PC-9 (cell line): ENCODE measurements around the gene DMKN. TPM values are rescaled to one million over a fixed set of nuclear protein-coding genes. Genes with fewer than 3 reads are reported as not detected.

ENCODE experiments used
- BruUV-seq: library from RNA; stranded (reverse); fragments of 400-500 nt; replicated peaks from 2 replicates; lab custom pipeline; 2021; lab: Mats Ljungman, UMichigan
- CTCF ChIA-PET: fragments of 300-600 bp; sonication (Branson Sonifier 250); formaldehyde crosslinking; loops from one replicate; lab custom pipeline; 2022; ENCODE audit warnings: antibody characterized with exemption; lab: Charles Lee
- POLR2A ChIA-PET: fragments of 300-600 bp; sonication (Branson Sonifier 250); formaldehyde crosslinking; loops from one replicate; lab custom pipeline; 2022; ENCODE audit warnings: antibody characterized with exemption; ENCODE audit not compliant: unreplicated experiment; lab: Charles Lee
- DNase-seq, 2 experiments: peaks; one replicate each; pipeline versions ENCODE4 v3.0.0 to v3.0.0-alpha.2; 2015 to 2022; ENCODE audit warnings: mixed read lengths in 1 of 2
- H2AFZ ChIP-seq: fragments of 200-600 bp; sonication (generic); 2 replicates; pipeline ENCODE4 v1.8.1; 2017; ENCODE audit warnings: antibody characterized with exemption
- H3F3A ChIP-seq: fragments of 200-600 bp; sonication (generic); 2 replicates; pipeline ENCODE4 v1.8.1; 2017; ENCODE audit warnings: antibody characterized with exemption, mild to moderate bottlenecking, low read depth; ENCODE audit not compliant: insufficient read depth
- H3K27ac ChIP-seq: fragments of 200-600 bp; sonication (generic); 2 replicates; pipeline ENCODE4 v1.6.1; 2016; ENCODE audit warnings: mixed run types
- H3K27me3 ChIP-seq: fragments of 200-600 bp; sonication (generic); 2 replicates; pipeline ENCODE4 v1.6.1; 2016; ENCODE audit warnings: low read depth, mixed run types; ENCODE audit not compliant: insufficient read depth
- H3K36me3 ChIP-seq: fragments of 200-600 bp; sonication (generic); 2 replicates; pipeline ENCODE4 v1.6.1; 2016; ENCODE audit warnings: low read depth, mixed run types
- H3K4me1 ChIP-seq: fragments of 200-600 bp; sonication (generic); replicated peaks from 2 replicates; pipeline ENCODE4 v1.6.1; 2016; ENCODE audit warnings: mixed run types; ENCODE audit not compliant: insufficient read depth
- H3K4me2 ChIP-seq: fragments of 200-600 bp; sonication (generic); 2 replicates; pipeline ENCODE4 v1.6.1; 2017; ENCODE audit warnings: mixed run types
- H3K4me3 ChIP-seq: fragments of 200-600 bp; sonication (generic); 2 replicates; pipeline ENCODE4 v1.6.1; 2016; ENCODE audit warnings: mixed run types
- H3K79me2 ChIP-seq: fragments of 200-600 bp; sonication (generic); 2 replicates; pipeline ENCODE4 v1.6.1; 2017; ENCODE audit warnings: low read depth, mixed run types
- H3K9me2 ChIP-seq: fragments of 200-600 bp; sonication (generic); 2 replicates; pipeline ENCODE4 v1.8.1; 2017; ENCODE audit warnings: mild to moderate bottlenecking; ENCODE audit not compliant: insufficient read depth
- H3K9me3 ChIP-seq: fragments of 200-600 bp; sonication (generic); 2 replicates; pipeline ENCODE4 v1.8.1; 2016; ENCODE audit warnings: low read depth; ENCODE audit not compliant: insufficient read depth
- H4K20me1 ChIP-seq: fragments of 200-600 bp; sonication (generic); 2 replicates; pipeline ENCODE4 v1.8.1; 2017; ENCODE audit not compliant: insufficient read depth
- CTCF ChIP-seq: fragments of 200-600 bp; sonication (generic); conservative IDR thresholded peaks from 2 replicates; pipeline ENCODE4 v1.6.1; 2017; ENCODE audit warnings: mixed run types, antibody characterized with exemption, mild to moderate bottlenecking, moderate library complexity
- EZH2 ChIP-seq: fragments of 200-600 bp; sonication (generic); IDR thresholded peaks from 2 replicates; pipeline ENCODE4 v1.8.0; 2017; ENCODE audit warnings: antibody characterized with exemption, low read depth
- intact Hi-C: fragments of 100-400 bp; cut with micrococcal nuclease; formaldehyde crosslinking; loops from one replicate; pipeline ENCODE4 v1.10.0; 2022; ENCODE audit not compliant: unreplicated experiment
- total RNA-seq: library from RNA; stranded (reverse); gene quantifications from 2 replicates; pipeline ENCODE4 v1.2.3, GENCODE V29; 2021

The DMKN gene
- total RNA-seq, 1 experiment from 2014 or later: 135 TPM

- Histone ChIP-seq H2AFZ (no peak overlapping the region), H3K4me1 (peaks cover 7% of the 10 kb centered on the region), H3K27me3 (no peaks in the 10 kb centered on the region), H3F3A (no peaks in the 10 kb centered on the region; the same call in 1 of the 2 replicates), H3K27ac (no peak overlapping the region), H4K20me1 (no peaks in the 10 kb centered on the region; the same call in 1 of the 2 replicates), H3K9me3 (no peaks in the 10 kb centered on the region), H3K4me2 (no peak overlapping the region), H3K4me3 (no peak overlapping the region), H3K36me3 (0 out of 2 replicates have a peak, but pooled peaks cover 6% of the 10 kb centered on the region), H3K79me2 (peaks cover 25% of the 10 kb centered on the region), H3K9me2 (no peaks in the 10 kb centered on the region)
- ChIA-PET CTCF (interaction anchor here (2.6 kb wide), 1 partner anchor 40 kb away, joined by 10 read pairs; no protein-coding TSS in a partner anchor), POLR2A (no interaction called here)
- TF ChIP-seq CTCF (no peak), EZH2 (no peak)
- intact Hi-C loops: loop anchor here (1.0 to 5.0 kb wide), 3 partner anchors 92 to 382 kb away; partner anchors contain the start of gene ETV2
- no peak for DNase-seq
- BruUV-seq: no TSS peak
These were observed 36.6 kb upstream of the DMKN start for GRCh38 chr19:35549879-35550523.

GRCh38 chr19:35549174-35549788, 35.8 kb upstream of the DMKN start:
- H4K20me1 ChIP-seq: no peaks in the 10 kb centered on the region; the same call in 1 of the 2 replicates
- no peaks in the 10 kb centered on the region for H3K27me3 ChIP-seq
- H3K27ac ChIP-seq: no peak overlapping the region
- peaks cover 32% of the 10 kb centered on the region for H3K79me2 ChIP-seq
- intact Hi-C loops: loop anchor here (1.0 to 5.0 kb wide), 3 partner anchors 93 to 383 kb away; partner anchors contain the start of gene ETV2
- H3K4me3 ChIP-seq: no peak overlapping the region
- H3K36me3 ChIP-seq: 0 out of 2 replicates have a peak, but pooled peaks cover 6% of the 10 kb centered on the region
- H3K4me2 ChIP-seq: no peak overlapping the region
- no TSS peak for BruUV-seq
- DNase-seq: peak; percentile 46 to 50
- POLR2A ChIA-PET: no interaction called here
- no peaks in the 10 kb centered on the region for H3K9me2 ChIP-seq
- TF ChIP-seq EZH2: no peak
- TF ChIP-seq CTCF: peak; percentile 88
- H2AFZ ChIP-seq: no peak overlapping the region
- peaks cover 10% of the 10 kb centered on the region for H3K4me1 ChIP-seq
- H3K9me3 ChIP-seq: no peaks in the 10 kb centered on the region
- CTCF ChIA-PET: interaction anchor here (2.6 kb wide), 1 partner anchor 39 kb away, joined by 10 read pairs; no protein-coding TSS in a partner anchor
- H3F3A ChIP-seq: no peaks in the 10 kb centered on the region; the same call in 1 of the 2 replicates

GRCh38 chr19:35546532-35546931, 33.1 kb upstream of the DMKN start:
- peak overlapping the region; percentile 100 for H3K4me3 ChIP-seq

More at GRCh38 chr19:35546532-35546931, 33.1 kb upstream of the DMKN start:
- H3K36me3 ChIP-seq: peaks cover 6% of the 10 kb centered on the region; the same call in 1 of the 2 replicates
- BruUV-seq: no TSS peak
- H3K9me3 ChIP-seq: no peaks in the 10 kb centered on the region
- H3K4me1 ChIP-seq: peaks cover 14% of the 10 kb centered on the region
- no peaks in the 10 kb centered on the region for H3K9me2 ChIP-seq
- no peak for TF ChIP-seq CTCF
- no peak for TF ChIP-seq EZH2
- H3F3A ChIP-seq: no peaks in the 10 kb centered on the region
- H3K4me2 ChIP-seq: peak overlapping the region; percentile 98
- no peaks in the 10 kb centered on the region; the same call in 1 of the 2 replicates for H4K20me1 ChIP-seq
- intact Hi-C loops: loop anchor here (5.0 kb wide), 2 partner anchors 96 to 386 kb away; partner anchors contain the start of gene ETV2
- H3K27ac ChIP-seq: no peak overlapping the region
- peak overlapping the region; percentile 99; the same call in 1 of the 2 replicates for H2AFZ ChIP-seq
- H3K79me2 ChIP-seq: peaks cover 42% of the 10 kb centered on the region
- H3K27me3 ChIP-seq: no peaks in the 10 kb centered on the region
- ChIA-PET POLR2A (interaction anchor here (0.6 kb wide), 1 partner anchor 147 kb away, joined by 19 read pairs; no protein-coding TSS in a partner anchor), CTCF (no interaction called here)
- DNase-seq: no peak
